CD4-positive, alpha-beta T cell treated with Interleukin-6 at 100 ng/mL for 8 hours (primary cell): ENCODE data around the gene SIGLEC7.
"Not testable (repeated sequence)": the region's sequence is repeated elsewhere in the genome, so short reads cannot be mapped to it uniquely, and the experiment has no call there.

Source experiments
- DNase-seq: peaks from one replicate; pipeline ENCODE4 v3.0.0-alpha.2; 2020; ENCODE audit warnings: mixed read lengths, low spot score

Gene SIGLEC7

GRCh38 chr19:51139299-51140014, 2.6 kb upstream of the SIGLEC7 start:
- no peak for DNase-seq

GRCh38 chr19:51140441-51140840, 1.7 kb upstream of the SIGLEC7 start:
- DNase-seq: no peak

- DNase-seq: no peak
These were observed 920 bp upstream of the SIGLEC7 start for GRCh38 chr19:51141181-51141580.

- not testable (repeated sequence) for DNase-seq
These were observed 841 bp downstream of the SIGLEC7 start for GRCh38 chr19:51142809-51143475.

GRCh38 chr19:51143486-51143885, 1.4 kb downstream of the SIGLEC7 start:
- no peak for DNase-seq

- no peak for DNase-seq
These were observed 2.5 kb downstream of the SIGLEC7 start for GRCh38 chr19:51144482-51145045.

GRCh38 chr19:51145916-51146493, 3.9 kb downstream of the SIGLEC7 start:
- no peak for DNase-seq

- no peak for DNase-seq
These were observed 4.7 kb downstream of the SIGLEC7 start for GRCh38 chr19:51146751-51147150.

GRCh38 chr19:51147663-51148062, 5.6 kb downstream of the SIGLEC7 start:
- DNase-seq: no peak

- DNase-seq: no peak
These were observed 6.5 kb downstream of the SIGLEC7 start for GRCh38 chr19:51148580-51148979.

- no peak for DNase-seq
These were observed 8.5 kb downstream of the SIGLEC7 start for GRCh38 chr19:51150627-51151026.

GRCh38 chr19:51156710-51157109, 14.6 kb downstream of the SIGLEC7 start:
- DNase-seq: no peak

GRCh38 chr19:51157265-51157664, 15.2 kb downstream of the SIGLEC7 start:
- no peak for DNase-seq

GRCh38 chr19:51158474-51159129, 16.5 kb downstream of the SIGLEC7 start:
- peak; percentile 65 for DNase-seq

- DNase-seq: no peak
These were observed 17.6 kb downstream of the SIGLEC7 start for GRCh38 chr19:51159656-51160055.

- DNase-seq: no peak
These were observed 19.2 kb downstream of the SIGLEC7 start for GRCh38 chr19:51161266-51161665.

GRCh38 chr19:51161867-51162496, 19.9 kb downstream of the SIGLEC7 start:
- DNase-seq: no peak

- DNase-seq: no peak
These were observed 21.2 kb downstream of the SIGLEC7 start for GRCh38 chr19:51163257-51163656.

GRCh38 chr19:51164215-51164614, 22.1 kb downstream of the SIGLEC7 start:
- DNase-seq: no peak

GRCh38 chr19:51166846-51167490, 24.9 kb downstream of the SIGLEC7 start:
- DNase-seq: peak; percentile 15

- DNase-seq: no peak
These were observed 26.6 kb downstream of the SIGLEC7 start for GRCh38 chr19:51168564-51169282.
